SK-N-SH treated with all-trans-retinoic acid at 6 μM for 48 hours (cell line): ENCODE measurements around the gene RNF44.

Source experiments
- ATAC-seq: fragments of 200-7000 bp; cut with Tn5 transposase; 3 replicates; pipeline ENCODE4 v1.9.1; 2020; ENCODE audit warnings: mild to moderate bottlenecking, moderate library complexity
- BACH2 ChIP-seq: fragments of 250-450 bp; sonication (Bioruptor Pico); IDR thresholded peaks from 2 replicates; pipeline ENCODE4 v1.9.0; 2021; ENCODE audit warnings: mild to moderate bottlenecking, borderline replicate concordance
- CSDC2 ChIP-seq: fragments of 250-450 bp; sonication (Bioruptor Pico); IDR thresholded peaks from 2 replicates; pipeline ENCODE4 v1.5.0; 2020; ENCODE audit warnings: mild to moderate bottlenecking, moderate library complexity
- GLIS3 ChIP-seq: fragments of 250-450 bp; sonication (Bioruptor Pico); IDR thresholded peaks from 2 replicates; pipeline ENCODE4 v1.5.0; 2020; ENCODE audit warnings: mild to moderate bottlenecking, moderate library complexity
- ISL1 ChIP-seq: fragments of 250-450 bp; sonication (Bioruptor Pico); IDR thresholded peaks from 2 replicates; pipeline ENCODE4 v2.1.2; 2022; ENCODE audit warnings: mild to moderate bottlenecking, moderate library complexity
- OSR1 ChIP-seq: fragments of 250-450 bp; sonication (Bioruptor Pico); IDR thresholded peaks from 2 replicates; pipeline ENCODE4 v1.8.0; 2022; ENCODE audit warnings: moderate library complexity, mild to moderate bottlenecking, inconsistent platforms
- PPARA ChIP-seq: fragments of 250-450 bp; sonication (Bioruptor Pico); IDR thresholded peaks from 2 replicates; pipeline ENCODE4 v1.5.0; 2020; ENCODE audit warnings: mild to moderate bottlenecking, borderline replicate concordance
- RARB ChIP-seq: fragments of 250-450 bp; sonication (Bioruptor Pico); IDR thresholded peaks from 2 replicates; pipeline ENCODE4 v1.8.0; 2021; ENCODE audit warnings: mild to moderate bottlenecking, moderate library complexity
- SNAI2 ChIP-seq: fragments of 250-450 bp; sonication (Bioruptor Pico); IDR thresholded peaks from 2 replicates; pipeline ENCODE4 v1.5.0; 2020; ENCODE audit warnings: mild to moderate bottlenecking, moderate library complexity
- TCF4 ChIP-seq: fragments of 250-450 bp; sonication (Bioruptor Pico); IDR thresholded peaks from 2 replicates; pipeline ENCODE4 v1.8.0; 2021; ENCODE audit warnings: mild to moderate bottlenecking, moderate library complexity, borderline replicate concordance
- TOX ChIP-seq: fragments of 250-450 bp; sonication (Bioruptor Pico); IDR thresholded peaks from 2 replicates; pipeline ENCODE4 v1.8.0; 2021; ENCODE audit warnings: mild to moderate bottlenecking, moderate library complexity, borderline replicate concordance
- ZC3H10 ChIP-seq: fragments of 250-450 bp; sonication (Bioruptor Pico); IDR thresholded peaks from 2 replicates; pipeline ENCODE4 v1.5.1; 2021; ENCODE audit warnings: mild to moderate bottlenecking, moderate library complexity
- ZFP3 ChIP-seq: fragments of 250-450 bp; sonication (Bioruptor Pico); IDR thresholded peaks from 2 replicates; pipeline ENCODE4 v1.5.0; 2020; ENCODE audit warnings: mild to moderate bottlenecking, moderate library complexity
- ZFP30 ChIP-seq: fragments of 450-650 bp; formaldehyde crosslinking; IDR thresholded peaks from 2 replicates; pipeline ENCODE4 v1.5.0; 2022; ENCODE audit warnings: mild to moderate bottlenecking, moderate library complexity
- ZNF70 ChIP-seq: fragments of 450-650 bp; formaldehyde crosslinking; IDR thresholded peaks from 2 replicates; pipeline ENCODE4 v1.5.0; 2020; ENCODE audit warnings: mild to moderate bottlenecking, moderate library complexity
- ZNF8 ChIP-seq: fragments of 450-650 bp; formaldehyde crosslinking; IDR thresholded peaks from 2 replicates; pipeline ENCODE4 v1.5.0; 2020; ENCODE audit warnings: mild to moderate bottlenecking, moderate library complexity
- TF ChIP-seq, protein P1 (sequence below): fragments of 250-450 bp; sonication (Bioruptor Pico); IDR thresholded peaks from 2 replicates; pipeline ENCODE4 v1.5.1; 2020; ENCODE audit warnings: low read depth, mild to moderate bottlenecking, moderate library complexity
- TF ChIP-seq, protein P2 (sequence below): fragments of 250-450 bp; sonication (Bioruptor Pico); IDR thresholded peaks from 2 replicates; pipeline ENCODE4 v1.5.0; 2020; ENCODE audit warnings: mild to moderate bottlenecking, moderate library complexity
- TF ChIP-seq, protein P3 (sequence below): fragments of 250-450 bp; sonication (Bioruptor Pico); IDR thresholded peaks from 2 replicates; pipeline ENCODE4 v1.5.1; 2021; ENCODE audit warnings: mild to moderate bottlenecking, moderate library complexity
- TF ChIP-seq, protein P4 (sequence below): fragments of 250-450 bp; sonication (Bioruptor Pico); IDR thresholded peaks from 2 replicates; pipeline ENCODE4 v1.8.0; 2021; ENCODE audit warnings: low read depth, mild to moderate bottlenecking, moderate library complexity, borderline replicate concordance

Gene RNF44

DNA sequence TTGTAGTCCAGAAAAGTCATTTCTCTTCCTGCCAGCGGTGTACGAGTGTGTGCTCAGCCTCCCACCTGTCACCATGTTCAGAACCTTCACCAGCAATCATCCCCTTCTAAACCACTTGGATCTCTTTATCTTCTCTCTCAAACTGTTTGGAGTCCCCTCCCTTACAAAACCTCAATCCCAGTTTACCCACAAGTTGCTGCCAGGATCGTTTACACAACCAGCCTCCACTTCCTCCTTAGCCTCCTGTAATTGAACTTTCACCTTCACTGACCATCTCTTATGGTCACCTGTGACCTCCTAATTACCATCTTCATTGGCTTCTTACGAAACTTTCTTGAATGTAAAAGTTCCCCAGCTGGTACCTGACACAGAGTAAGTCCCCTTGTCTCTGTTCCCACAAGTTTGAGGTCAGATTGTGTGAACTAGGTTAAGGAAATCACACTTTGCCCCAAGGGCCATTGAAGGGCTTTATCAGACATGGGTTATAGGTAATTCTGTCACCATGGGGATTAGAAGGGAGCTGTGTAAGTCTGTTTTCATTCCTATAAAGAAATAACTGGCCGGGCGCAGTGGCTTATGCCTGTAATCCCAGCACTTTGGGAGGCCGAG, 20.0 kb downstream of the RNF44 start:
- ATAC-seq: no peak
- TF ChIP-seq ZNF8: no peak
- no peak for TF ChIP-seq RARB (CRISPR knock-in tag)
- TF ChIP-seq TOX (CRISPR knock-in tag): no peak
- TF ChIP-seq, protein P1, sequence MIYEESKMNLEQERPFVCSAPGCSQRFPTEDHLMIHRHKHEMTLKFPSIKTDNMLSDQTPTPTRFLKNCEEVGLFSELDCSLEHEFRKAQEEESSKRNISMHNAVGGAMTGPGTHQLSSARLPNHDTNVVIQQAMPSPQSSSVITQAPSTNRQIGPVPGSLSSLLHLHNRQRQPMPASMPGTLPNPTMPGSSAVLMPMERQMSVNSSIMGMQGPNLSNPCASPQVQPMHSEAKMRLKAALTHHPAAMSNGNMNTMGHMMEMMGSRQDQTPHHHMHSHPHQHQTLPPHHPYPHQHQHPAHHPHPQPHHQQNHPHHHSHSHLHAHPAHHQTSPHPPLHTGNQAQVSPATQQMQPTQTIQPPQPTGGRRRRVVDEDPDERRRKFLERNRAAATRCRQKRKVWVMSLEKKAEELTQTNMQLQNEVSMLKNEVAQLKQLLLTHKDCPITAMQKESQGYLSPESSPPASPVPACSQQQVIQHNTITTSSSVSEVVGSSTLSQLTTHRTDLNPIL (CRISPR knock-in tag): no peak
- TF ChIP-seq, protein P2, sequence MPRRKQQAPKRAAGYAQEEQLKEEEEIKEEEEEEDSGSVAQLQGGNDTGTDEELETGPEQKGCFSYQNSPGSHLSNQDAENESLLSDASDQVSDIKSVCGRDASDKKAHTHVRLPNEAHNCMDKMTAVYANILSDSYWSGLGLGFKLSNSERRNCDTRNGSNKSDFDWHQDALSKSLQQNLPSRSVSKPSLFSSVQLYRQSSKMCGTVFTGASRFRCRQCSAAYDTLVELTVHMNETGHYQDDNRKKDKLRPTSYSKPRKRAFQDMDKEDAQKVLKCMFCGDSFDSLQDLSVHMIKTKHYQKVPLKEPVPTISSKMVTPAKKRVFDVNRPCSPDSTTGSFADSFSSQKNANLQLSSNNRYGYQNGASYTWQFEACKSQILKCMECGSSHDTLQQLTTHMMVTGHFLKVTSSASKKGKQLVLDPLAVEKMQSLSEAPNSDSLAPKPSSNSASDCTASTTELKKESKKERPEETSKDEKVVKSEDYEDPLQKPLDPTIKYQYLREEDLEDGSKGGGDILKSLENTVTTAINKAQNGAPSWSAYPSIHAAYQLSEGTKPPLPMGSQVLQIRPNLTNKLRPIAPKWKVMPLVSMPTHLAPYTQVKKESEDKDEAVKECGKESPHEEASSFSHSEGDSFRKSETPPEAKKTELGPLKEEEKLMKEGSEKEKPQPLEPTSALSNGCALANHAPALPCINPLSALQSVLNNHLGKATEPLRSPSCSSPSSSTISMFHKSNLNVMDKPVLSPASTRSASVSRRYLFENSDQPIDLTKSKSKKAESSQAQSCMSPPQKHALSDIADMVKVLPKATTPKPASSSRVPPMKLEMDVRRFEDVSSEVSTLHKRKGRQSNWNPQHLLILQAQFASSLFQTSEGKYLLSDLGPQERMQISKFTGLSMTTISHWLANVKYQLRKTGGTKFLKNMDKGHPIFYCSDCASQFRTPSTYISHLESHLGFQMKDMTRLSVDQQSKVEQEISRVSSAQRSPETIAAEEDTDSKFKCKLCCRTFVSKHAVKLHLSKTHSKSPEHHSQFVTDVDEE (CRISPR knock-in tag): no peak
- TF ChIP-seq BACH2: no peak
- no peak for TF ChIP-seq ZFP3 (CRISPR knock-in tag)
- TF ChIP-seq, protein P3, sequence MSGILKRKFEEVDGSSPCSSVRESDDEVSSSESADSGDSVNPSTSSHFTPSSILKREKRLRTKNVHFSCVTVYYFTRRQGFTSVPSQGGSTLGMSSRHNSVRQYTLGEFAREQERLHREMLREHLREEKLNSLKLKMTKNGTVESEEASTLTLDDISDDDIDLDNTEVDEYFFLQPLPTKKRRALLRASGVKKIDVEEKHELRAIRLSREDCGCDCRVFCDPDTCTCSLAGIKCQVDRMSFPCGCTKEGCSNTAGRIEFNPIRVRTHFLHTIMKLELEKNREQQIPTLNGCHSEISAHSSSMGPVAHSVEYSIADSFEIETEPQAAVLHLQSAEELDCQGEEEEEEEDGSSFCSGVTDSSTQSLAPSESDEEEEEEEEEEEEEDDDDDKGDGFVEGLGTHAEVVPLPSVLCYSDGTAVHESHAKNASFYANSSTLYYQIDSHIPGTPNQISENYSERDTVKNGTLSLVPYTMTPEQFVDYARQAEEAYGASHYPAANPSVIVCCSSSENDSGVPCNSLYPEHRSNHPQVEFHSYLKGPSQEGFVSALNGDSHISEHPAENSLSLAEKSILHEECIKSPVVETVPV (CRISPR knock-in tag): no peak
- no peak for TF ChIP-seq SNAI2 (CRISPR knock-in tag)

DNA sequence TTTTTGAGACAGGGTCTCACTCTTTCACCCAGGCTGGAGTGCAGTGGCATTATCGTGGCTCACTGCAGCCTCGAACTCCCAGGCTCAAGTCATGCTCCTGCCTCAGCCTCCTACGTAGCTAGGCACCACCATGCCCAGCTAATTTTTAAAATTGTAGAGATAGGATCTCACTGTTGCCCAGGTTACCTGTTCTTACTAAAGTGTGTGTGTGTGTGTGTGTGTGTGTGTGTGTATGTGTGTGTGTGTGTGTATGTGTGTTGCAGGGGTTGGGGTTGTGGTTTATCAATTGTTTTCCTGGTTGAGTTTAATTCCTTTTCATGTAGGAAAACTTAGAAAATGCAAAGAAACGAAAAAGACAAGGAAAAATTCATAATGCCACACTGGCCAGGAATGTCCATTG, 21.8 kb downstream of the RNF44 start:
- TF ChIP-seq RARB (CRISPR knock-in tag) (no peak), OSR1 (no peak), PPARA (CRISPR knock-in tag) (no peak), ZNF8 (no peak), ZNF70 (CRISPR knock-in tag) (no peak), BACH2 (no peak), CSDC2 (CRISPR knock-in tag) (no peak), SNAI2 (CRISPR knock-in tag) (no peak), ZC3H10 (no peak), ZFP30 (CRISPR knock-in tag) (no peak), ISL1 (CRISPR knock-in tag) (no peak), TCF4 (CRISPR knock-in tag) (no peak), GLIS3 (CRISPR knock-in tag) (no peak)
- TF ChIP-seq, protein P2 (CRISPR knock-in tag): no peak
- TF ChIP-seq, protein P3 (CRISPR knock-in tag): no peak
- TF ChIP-seq, protein P4, sequence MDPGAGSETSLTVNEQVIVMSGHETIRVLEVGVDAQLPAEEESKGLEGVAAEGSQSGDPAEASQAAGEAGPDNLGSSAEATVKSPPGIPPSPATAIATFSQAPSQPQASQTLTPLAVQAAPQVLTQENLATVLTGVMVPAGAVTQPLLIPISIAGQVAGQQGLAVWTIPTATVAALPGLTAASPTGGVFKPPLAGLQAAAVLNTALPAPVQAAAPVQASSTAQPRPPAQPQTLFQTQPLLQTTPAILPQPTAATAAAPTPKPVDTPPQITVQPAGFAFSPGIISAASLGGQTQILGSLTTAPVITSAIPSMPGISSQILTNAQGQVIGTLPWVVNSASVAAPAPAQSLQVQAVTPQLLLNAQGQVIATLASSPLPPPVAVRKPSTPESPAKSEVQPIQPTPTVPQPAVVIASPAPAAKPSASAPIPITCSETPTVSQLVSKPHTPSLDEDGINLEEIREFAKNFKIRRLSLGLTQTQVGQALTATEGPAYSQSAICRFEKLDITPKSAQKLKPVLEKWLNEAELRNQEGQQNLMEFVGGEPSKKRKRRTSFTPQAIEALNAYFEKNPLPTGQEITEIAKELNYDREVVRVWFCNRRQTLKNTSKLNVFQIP (CRISPR knock-in tag): no peak

More for the DNA sequence above, 21.8 kb downstream of the RNF44 start:
- no peak for ATAC-seq
